ENCODE measurements around the gene DNAJC30. TPM values are rescaled to one million over a fixed set of nuclear protein-coding genes. Genes with fewer than 3 reads are reported as not detected.

Gene DNAJC30
- total RNA-seq, 4 donors from 2014 or later, result 3.4 to 6.1 (median 4.1) TPM

- intact Hi-C loops (cut with DNase I; ENCODE audit: low total_unique reads), result no loop called here
- WGBS, 2 donors, result 1 to 4% methylated on average over 29 to 37 of the region's 96 CpGs
- no peak for DNase-seq (ENCODE audit: low spot score in 2 of 2)
Measured at GRCh38 chr7:73718905-73719805, 35.9 kb upstream of the DNAJC30 start, which contains the start of gene STX1A. TSS of gene STX1A (minus strand) at chr7:73719669. CDS start at chr7:73719631, 38 bp downstream.

GRCh38 chr7:73718438-73718881 lies 35.2 kb upstream of the DNAJC30 start:
- TF ChIP-seq CTCF (IDR thresholded peaks at IDR 0.05) (no peak), POLR2A (IDR thresholded peaks at IDR 0.05) (no peak)
- intact Hi-C loops (cut with DNase I; ENCODE audit: low total_unique reads), result no loop called here
- peak overlapping the region; percentile 64 for H3K4me3 ChIP-seq (ENCODE audit: low read depth, poor library complexity, severe bottlenecking)
- WGBS, 2 donors, result 39 to 53% methylated on average over 6 to 9 of the region's 9 CpGs
- no peak for DNase-seq (ENCODE audit: low spot score in 2 of 2)

More at GRCh38 chr7:73718905-73719805, 35.9 kb upstream of the DNAJC30 start, which contains the start of gene STX1A:
- TF ChIP-seq CTCF (IDR thresholded peaks at IDR 0.05), result no peak
- TF ChIP-seq POLR2A (IDR thresholded peaks at IDR 0.05), result no peak
- H3K4me3 ChIP-seq (ENCODE audit: low read depth, poor library complexity, severe bottlenecking), result peak within 1 kb of the TSS; percentile 64

- H3K4me3 ChIP-seq (ENCODE audit: low read depth, poor library complexity, severe bottlenecking), result no peak overlapping the region
- 56 to 66% methylated on average over 10 of the region's 10 CpGs for WGBS, 2 donors
- TF ChIP-seq CTCF (IDR thresholded peaks at IDR 0.05) (no peak), POLR2A (IDR thresholded peaks at IDR 0.05) (no peak)
- intact Hi-C loops (cut with DNase I; ENCODE audit: low total_unique reads), result no loop called here
- DNase-seq (ENCODE audit: low spot score in 2 of 2), result no peak
Measured at GRCh38 chr7:73717991-73718405, 34.7 kb upstream of the DNAJC30 start.

DNA sequence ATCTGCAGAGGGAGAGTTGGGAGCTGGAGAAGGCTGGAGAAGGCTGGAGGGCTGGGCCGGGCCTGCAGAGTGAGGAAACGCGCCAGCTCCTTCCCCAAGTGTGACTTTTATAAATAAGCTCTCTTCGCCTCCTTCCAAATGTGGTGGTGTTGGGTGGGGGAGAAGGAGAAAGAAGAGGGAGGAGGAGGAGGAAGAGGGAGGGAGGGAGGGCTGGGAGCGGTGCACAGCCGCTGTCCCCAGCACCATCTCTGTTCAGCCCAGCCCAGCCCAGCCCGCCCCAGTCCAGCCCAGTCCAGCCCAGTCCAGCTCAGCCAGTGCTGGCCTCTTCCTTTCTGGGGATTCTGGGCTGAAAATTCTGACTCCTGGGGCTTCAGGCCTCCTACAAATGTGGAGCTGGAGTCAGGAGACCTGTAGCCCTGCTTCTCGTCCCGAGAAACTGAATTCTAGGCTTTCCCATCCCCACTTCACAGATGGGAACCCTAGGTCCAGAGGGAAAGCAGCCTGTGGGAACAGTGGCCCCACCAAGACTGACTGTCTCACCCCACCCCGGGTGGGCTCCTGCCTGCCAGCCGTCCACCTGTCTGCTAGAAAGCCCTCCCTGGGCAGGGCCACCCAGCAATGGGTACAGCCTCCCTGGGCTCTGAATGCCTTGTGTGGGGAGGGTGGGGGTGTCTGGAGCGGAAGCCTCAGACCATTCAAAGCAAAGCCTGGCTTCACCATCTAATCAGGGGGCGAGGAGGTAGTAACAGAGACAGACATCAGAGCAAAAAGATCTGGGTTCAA lies 34.0 kb upstream of the DNAJC30 start:
- DNase-seq (ENCODE audit: low spot score in 2 of 2), result no peak
- TF ChIP-seq CTCF (IDR thresholded peaks at IDR 0.05) (no peak), POLR2A (IDR thresholded peaks at IDR 0.05) (no peak)
- WGBS, 2 donors, result 70 to 77% methylated on average over 13 of the region's 13 CpGs
- intact Hi-C loops (cut with DNase I; ENCODE audit: low total_unique reads), result no loop called here
- no peak overlapping the region for H3K4me3 ChIP-seq (ENCODE audit: low read depth, poor library complexity, severe bottlenecking)

- 83 to 85% methylated on average over 4 of the region's 4 CpGs for WGBS, 2 donors
- no peak overlapping the region for H3K4me3 ChIP-seq (ENCODE audit: low read depth, poor library complexity, severe bottlenecking)
- intact Hi-C loops (cut with DNase I; ENCODE audit: low total_unique reads), result no loop called here
Measured at GRCh38 chr7:73716318-73716890, 33.2 kb upstream of the DNAJC30 start.

More at GRCh38 chr7:73716318-73716890, 33.2 kb upstream of the DNAJC30 start:
- DNase-seq (ENCODE audit: low spot score in 2 of 2), result no peak
- TF ChIP-seq CTCF (IDR thresholded peaks at IDR 0.05), result no peak
- TF ChIP-seq POLR2A (IDR thresholded peaks at IDR 0.05), result no peak
